HG02884 (cell line): Measurements from ENCODE around the gene PROB1.
"Not testable (repeated sequence)": the region's sequence is repeated elsewhere in the genome, so short reads cannot be mapped to it uniquely, and the experiment has no call there.

Experiments
- ATAC-seq: cut with Tn5 transposase; IDR thresholded peaks from one replicate; pipeline ENCODE4 v1.9.1; 2021; ENCODE audit warnings: mild to moderate bottlenecking, moderate library complexity; ENCODE audit not compliant: unreplicated experiment

The PROB1 gene

DNA sequence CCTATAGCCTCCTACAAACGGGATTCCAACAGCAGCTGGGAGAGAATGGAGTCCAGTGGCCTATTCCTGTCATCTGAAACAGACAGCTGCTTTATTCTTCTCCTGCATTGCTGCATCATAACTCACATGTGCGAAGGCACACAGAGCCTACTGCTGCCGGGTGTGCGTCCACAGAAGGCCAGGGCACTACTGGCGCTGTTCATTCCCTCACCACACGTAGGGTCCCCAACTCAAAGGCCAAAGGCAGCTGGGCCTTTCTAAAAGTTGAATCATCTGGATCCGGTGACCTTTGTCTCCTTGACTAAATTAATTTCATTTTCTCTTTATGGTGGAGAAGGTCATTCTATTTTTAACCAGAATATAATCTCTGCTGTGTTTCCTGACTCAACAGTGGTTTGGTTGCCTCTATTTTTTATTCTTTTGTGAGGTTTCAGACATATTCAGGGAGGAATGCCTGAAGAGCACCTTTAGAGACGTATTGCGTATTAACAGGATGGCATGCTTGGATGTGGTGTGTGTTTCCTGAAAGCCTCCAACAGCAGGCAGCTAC, 19.8 kb upstream of the PROB1 start:
- no peak for ATAC-seq

DNA sequence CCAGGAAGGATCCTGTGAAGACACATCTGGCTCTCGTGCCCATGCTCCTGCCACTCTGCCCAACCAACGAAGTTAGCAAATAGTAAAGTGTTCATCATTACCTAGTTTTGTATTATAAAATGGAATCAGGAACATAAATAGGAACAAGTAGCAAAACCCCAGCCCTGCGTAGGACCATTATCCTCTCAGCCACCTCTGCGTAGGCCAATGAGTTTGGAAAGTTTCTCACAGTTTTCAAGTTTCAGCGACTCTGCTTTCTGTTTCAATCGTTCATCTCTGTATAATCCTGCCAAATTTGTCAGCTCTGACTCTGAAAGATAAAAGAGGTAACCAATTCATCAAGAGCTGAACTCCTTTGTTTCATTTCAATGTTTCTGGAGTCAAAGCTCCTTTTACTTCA, 19.1 kb upstream of the PROB1 start:
- ATAC-seq: no peak

DNA sequence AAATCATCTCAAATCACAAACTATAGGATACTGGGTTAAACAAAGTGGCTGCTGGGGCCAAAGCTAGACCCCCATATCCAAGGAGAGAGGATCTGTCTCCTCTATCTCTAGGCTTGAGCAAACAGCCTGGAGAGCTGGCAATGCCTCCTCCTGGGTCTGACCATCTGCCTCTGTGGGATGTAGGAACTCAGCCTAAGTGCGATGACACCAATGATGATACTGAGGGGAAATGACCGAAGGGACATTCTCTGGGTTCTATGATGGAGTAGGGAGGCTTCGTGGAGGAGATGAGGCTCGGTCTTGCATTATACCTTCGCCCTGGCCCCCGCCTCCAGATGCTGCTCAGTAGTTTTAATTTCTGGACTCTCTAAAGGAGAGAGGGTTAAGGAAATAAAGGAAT, 18.2 kb upstream of the PROB1 start:
- no peak for ATAC-seq

DNA sequence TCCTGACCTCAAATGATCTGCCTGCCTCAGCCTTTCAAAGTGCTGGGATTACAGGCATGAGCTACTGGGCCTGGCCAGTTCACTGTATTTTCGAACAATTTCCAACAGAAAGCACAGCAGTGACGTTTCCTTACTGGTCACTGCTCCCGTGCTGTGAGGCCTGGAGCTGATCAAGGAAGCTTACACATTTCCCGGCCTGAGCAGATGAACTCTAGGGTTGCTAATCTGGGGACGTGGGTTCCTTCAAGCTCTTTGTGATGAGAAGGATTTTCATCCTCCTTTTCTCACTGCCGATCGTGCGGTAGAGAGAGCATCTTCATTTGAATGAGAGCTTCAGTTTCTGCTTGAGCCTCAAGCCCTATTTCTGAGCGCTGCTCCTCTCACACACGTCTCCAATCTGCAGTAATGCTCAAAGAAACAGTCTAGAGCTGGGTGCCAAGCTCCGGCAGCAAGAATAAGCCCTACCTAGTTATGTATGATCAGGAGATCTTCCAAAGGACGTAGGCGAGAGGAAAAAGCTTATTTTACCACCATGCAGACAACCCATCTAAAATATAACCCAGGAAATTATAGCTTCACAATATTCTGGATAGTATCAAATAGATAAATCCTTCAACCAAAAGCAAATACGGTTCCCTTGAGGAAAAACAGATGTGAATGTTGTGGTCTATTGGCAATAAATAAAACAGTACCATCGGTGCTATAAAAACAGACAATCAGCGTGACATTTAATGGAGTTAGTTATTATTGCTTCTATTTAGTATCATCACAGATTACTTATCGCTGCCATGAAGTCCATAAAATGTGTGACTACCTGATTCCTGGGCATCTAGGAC, 16.3 kb upstream of the PROB1 start:
- no peak for ATAC-seq

DNA sequence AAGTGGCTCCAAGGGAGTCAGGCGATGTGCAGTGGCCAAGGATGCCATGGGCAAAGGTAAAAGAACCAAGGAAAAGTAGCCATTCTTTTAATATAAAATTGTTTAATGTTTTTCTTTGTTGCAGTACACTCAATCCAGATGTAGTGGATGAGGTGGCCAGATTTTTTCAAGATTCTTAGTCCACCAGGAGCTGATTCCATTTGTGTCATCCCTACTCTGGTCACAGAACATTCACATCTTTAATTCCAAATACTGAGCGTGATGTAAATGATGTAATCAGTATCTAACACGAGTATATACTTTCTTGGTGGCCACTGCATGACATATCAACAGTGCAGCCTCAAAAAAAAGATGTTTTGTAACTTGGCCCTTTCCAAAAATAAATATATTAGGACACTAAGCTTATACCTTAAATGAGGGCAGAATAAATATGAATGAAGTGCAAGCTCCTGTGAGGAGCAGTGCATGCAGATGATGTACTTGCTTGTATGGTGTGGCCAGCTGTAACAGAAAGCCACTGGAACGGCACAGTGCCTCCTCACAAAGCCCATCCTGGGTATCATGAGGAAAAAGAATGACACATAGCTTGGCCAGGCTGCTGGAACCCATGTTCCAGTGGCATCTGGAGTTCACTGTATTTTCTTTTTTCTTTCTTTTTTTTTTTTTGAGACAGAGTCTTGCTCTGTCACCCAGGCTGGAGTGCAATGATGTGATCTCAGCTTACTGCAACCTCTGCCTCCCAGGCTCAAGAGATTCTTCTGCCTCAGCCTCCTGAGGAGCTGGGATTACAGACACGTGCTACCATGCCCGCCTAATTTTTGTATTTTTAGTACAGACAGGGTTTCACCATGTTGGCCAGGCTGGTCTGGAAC, 15.5 kb upstream of the PROB1 start:
- no peak for ATAC-seq

DNA sequence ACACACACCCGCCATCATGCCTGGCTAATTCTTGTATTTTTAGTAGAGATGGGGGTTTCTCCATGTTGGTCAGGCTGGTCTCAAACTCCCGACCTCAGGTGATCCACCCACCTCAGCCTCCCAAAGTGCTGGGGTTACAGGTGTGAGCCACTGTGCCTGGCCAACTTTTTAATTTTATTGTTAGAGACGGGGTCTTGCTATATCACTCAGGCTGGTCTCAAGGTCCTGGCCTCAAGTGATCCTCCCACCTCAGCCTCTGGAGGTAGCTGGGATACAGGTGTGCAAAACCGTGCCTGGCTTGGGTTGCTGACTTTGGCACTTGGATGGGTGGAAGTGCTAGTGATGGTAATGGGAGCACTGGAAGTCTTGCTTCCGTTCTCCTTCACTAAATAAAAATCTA, 14.2 kb upstream of the PROB1 start:
- ATAC-seq: not testable (repeated sequence)

DNA sequence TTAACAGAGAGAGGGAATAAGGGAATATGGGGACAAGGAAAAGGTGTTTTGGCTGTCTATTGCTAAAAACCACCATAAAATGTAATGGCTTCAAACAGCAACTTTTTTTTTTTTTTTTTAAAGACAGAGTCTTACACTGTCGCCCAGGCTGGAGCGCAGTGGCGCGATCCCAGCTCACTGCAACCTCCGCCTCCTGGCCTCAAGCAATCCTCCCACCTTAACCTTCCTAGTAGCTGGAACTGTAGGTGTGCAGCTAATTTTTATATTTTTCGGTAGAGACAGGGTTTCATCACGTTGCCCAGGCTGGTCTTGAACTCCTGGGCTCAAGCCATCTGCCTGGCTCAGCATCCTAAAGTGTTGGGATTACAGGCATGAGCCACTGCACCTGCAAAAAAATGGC, 13.3 kb upstream of the PROB1 start:
- no peak for ATAC-seq

DNA sequence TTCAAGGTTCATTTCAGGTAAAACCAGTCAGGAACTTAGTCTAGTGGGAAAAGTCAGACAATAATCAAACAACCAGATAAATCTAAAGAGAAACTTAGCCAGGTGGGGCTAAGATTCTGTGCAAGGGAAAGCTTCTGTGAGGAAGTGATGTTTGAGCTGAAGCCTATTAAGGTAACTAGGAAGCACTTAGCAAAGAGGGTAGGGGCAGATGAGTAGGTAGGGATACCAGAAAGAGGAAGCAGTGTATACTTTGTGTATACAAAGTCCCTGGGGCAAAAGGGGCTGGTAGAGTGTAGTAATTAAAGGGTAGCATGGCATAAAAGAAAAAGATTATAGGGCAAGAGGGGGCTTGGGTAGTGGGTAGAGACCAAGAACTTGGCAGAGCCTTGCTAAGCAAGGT, 12.6 kb upstream of the PROB1 start:
- ATAC-seq: no peak

DNA sequence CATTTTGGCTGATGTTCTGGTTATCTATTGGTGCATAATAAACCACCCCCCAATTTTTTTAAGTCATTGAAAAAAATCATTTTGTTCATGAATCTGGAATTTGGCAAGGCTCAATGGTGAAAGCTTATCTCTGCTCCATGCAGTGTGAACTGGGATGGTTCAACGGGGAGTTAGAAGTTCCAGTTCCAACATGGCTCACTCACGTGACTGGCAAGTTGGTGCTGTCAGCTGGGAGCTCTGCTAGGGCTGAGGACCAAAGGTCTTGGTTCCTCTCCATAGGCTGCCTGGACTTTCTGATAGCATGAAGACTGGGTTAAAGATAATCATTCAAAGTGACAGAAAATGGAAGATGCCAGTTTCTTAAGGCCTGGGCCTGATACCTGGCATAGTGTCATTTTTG, 12.1 kb upstream of the PROB1 start:
- ATAC-seq: no peak

DNA sequence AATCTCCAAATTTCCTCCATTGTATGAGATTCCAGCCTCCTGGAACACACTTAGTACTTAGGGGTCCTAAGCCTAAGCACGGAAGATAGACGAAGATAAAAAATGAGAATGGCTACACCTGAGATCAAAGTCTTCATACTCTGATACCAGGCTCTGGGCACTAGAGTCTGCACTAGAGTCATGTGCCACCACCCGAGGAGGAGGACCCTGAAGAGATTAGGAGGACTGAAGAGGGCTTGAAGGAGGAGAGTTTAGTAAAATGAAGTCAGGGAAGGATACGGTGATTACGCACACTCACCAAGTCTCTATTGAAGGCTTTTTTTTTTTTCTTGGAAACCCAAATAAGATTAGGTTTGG, 9.6 kb upstream of the PROB1 start:
- no peak for ATAC-seq

DNA sequence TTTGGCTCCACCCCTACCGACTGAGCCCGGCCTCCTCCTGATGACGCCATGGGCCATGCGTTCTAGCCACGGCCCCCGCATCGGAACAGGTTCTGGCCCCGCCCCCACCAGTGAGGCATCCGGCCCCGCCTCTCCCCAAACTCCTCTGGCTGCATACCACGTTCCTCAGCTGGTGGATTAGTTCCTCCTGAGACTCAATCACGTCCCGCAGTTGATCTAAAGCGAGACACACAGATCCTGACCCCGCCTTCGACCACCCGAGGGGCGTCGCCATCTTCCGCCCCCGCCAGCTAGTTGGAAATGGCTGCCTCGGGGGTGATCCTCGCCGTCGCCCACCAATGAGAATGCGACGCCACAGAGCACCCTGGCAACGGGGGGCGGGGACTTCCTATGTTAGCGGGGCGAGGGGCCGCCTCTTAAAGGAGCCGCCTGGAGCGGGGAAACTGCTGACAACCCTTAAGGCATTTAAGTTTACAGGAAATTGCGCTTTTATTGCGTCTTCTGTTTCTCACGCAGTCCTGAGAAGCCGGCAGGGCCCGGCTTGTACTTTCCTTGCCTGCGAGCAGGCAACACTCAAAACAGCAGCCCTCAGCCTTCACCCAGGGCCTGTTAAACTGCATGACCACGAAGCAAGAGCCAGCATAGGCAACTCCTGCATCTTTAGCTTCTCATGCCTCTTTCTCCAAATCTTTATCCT, 9.0 kb upstream of the PROB1 start, which contains the start of gene SPATA24:
TSS of gene SPATA24 (minus strand) at position 303 of the 697 bp plus-strand sequence. CDS start at position 274, 29 bp downstream.
- peak; percentile 78 for ATAC-seq

DNA sequence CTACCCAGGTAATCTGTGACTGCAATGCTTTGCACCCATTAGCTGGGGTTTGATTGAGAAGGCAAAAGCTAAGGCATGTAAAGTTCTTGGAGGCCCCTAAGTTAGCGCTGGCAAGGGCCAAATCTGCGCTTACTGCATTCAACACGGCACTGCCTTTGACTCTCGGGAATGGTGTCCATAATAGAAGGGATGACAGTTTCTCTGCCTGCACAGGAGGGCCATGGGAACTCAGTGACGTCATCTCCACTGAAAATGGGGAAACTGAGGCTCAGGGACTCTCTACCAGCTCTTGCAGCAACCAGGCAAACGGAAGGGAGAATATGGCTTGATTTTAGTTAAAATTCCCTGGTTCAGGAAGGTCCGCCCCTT, 8.5 kb upstream of the PROB1 start:
- peak; percentile 3 for ATAC-seq

DNA sequence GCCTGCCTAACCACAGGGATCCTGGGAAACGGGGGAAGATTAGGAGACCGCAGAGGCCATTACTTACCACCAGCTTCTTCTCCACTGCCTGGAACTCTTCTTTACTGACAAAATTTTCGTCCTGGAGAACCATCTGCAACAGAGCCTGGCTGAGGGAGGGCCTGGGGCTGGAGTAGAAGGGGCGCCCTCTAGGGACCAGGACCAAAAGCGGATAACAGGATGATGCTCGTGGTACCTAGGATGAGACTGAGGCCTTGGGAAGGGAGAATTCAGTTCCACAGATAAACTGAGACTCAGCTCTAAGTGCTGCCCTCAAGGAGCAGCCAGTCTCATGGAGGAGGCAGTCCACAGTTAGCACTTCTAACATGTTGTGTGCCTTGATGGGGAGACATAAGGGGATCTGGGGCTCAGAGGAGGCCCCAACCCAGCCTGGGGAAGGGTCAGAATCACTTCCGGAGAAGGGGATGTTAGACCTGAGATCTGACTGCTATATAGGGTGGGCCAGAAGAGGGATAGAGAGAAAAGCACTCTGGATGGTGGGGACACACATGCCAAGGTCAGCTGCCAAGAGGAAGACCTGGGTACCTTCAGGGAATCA, 7.8 kb upstream of the PROB1 start:
- no peak for ATAC-seq

DNA sequence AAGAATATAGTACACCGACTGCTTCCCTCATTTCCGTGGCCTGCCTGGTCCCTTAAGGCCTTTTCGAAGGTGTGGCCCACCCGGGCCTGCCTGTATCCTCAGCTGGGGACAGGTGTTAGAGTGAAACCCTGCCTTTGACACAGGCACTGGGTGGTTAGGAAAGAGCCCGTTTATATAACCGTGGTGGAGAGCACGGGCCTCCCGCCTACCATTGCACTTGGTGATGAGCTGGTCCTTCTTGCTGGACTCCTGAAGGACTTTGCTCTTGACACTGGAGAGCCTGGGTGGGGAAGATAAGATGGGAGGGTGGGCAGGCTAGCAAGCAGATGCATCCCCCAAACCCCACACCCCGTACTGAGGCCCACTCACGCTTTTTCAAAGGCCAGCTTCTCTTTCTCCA, 6.6 kb upstream of the PROB1 start:
- no peak for ATAC-seq

DNA sequence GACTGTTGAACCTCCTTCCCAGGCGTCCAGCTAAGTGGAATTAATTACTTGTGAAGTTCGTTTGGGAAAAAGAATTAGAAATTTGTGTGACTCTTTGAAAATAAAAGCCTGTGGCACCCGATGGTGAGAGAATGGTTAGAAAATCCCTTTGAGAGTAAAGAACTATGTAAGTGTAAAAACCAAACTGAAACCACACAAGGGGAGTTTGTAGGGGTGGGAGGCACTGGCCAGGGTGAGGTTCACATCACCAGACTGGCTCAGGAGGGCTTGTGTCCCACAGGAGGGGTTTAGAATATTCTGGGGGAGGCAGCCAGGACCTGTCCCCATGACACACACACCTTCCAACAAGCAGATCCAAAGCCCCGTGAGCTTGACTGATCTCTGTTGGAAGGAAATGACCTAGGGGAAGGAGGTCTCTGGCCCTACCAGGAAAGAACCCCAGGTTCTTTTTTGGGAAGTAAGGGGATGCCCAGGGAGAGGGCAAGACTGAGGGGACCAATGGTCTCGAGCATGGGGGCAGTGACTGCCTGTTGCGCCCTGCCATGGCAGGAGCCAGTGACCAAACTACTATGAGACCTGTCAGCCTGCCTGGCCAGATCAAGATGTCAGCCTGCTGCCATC, 4.7 kb upstream of the PROB1 start:
- peak; percentile 27 for ATAC-seq

DNA sequence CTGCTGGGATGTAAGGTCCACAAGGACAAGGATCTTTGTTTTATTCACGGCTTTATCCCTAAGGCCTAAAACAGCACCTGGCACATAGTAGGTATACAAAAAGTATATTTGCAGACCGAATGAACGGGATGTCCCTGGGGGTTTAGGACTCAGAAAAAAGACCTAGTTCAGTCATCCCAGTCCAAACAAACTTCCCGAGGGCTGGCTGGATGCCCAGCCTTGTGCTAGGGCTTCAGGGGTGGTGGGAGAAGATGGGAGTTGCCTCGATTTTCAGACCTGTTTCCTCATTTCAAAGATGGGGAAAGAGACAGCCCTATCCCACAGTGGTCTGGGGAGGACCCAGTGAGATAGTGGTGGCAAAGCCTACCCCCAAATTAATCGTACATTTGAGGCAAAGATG, 3.0 kb upstream of the PROB1 start:
- ATAC-seq: no peak

DNA sequence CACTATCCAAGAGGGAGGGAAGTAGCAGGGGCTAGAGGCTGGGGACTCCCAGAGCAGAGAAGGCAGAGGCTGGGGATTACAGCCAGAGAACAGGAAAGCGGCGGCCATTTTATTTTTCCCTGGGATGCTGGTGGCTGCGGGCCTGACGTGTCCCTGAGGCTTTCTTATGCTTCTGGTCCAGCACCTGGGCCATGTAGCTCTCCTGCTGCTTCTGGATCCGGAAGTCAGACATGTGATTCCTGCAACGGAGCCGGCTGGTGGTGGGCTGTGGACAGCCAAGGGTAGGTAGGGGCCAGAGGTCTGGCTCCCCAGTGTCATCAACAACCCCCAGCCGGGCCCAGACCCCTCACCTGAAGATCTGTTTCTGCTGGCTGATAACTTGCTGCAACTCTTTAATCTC, 1.8 kb upstream of the PROB1 start:
- no peak for ATAC-seq

DNA sequence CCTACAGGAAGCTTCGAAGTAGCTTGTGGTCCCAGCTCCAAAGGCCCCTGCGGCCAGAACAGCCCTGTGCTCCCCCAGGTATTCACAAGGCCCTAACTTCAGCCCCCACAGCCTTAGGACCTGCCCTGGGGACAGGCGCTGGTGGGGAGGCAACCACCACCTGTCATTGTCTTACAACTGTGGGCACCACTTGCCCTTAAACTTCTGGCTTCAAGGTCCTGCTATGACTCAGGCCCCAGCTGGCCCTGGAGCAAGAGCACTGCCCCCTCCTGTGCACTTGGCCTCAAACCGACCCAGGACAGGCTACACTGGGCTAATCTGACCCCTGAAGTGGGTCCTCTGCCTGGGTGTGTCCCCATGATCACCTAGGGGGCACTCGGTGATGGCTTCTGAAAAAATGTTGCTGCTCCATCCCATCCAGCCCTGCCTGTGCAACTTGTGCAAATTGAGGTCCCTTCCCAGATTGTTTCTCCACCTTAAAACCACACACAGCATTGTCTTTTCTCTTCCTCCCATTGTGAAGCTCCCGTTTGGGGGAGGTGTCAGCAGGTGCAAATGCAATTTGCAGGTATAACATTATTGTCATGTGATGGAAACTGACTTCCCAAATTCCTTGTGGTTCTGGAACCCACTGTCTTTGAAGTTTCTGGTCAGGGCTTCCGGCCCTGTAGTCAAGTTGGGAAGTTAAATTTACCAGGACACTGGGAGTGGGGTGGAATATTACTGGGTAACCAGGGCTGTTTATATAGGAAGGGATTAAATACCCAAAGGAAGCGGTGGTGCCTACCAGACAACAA, 1.1 kb upstream of the PROB1 start:
- no peak for ATAC-seq

DNA sequence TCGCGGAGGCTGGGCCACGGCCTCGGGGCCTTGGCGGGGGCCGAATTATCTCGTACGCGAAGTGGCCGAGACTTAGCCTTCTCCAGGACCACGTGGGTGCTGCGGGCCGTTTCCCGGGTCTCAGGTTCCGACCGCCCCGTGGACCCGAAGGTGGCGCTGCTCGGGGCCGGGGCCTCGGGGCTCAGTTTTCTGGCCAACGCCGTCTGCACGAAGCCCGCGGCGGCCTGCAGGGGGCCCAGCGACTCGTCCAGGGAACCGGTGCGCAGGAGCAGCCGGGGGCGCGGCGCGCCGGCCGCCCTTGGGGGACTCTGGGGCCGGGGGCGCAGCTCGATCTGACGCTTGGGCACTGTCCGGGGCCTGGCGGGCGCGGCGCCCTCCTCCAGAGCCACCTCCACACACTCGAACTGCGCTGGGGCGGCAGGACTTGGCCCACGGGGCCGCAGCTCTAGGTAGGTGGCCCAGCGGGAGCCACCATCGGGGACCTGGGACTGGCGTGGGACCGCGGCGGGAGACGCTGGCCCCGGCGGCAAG, 716 bp downstream of the PROB1 start:
- no peak for ATAC-seq
